GM12864 (cell line): Measurements from ENCODE around the gene ACOT2.
"Not testable (repeated sequence)": the region's sequence is repeated elsewhere in the genome, so short reads cannot be mapped to it uniquely, and the experiment has no call there.

ENCODE experiments used
- DNase-seq: peaks from one replicate; pipeline ENCODE4 v3.0.0-alpha.2; 2011; ENCODE audit warnings: low read depth
- H3K4me3 ChIP-seq: 2 replicates; pipeline ENCODE4 v1.5.1; 2011; ENCODE audit warnings: mild to moderate bottlenecking, low read depth, low read length, control low read depth
- CTCF ChIP-seq: IDR thresholded peaks from 2 replicates; pipeline ENCODE4 v1.5.1; 2011; ENCODE audit warnings: low read depth, mild to moderate bottlenecking, moderate library complexity, low read length, control low read depth, inconsistent platforms; ENCODE audit errors: missing control alignments

The ACOT2 gene

GRCh38 chr14:73542961-73543360 is 26.1 kb upstream of the ACOT2 start:
- not testable (repeated sequence) for H3K4me3 ChIP-seq, DNase-seq
- TF ChIP-seq CTCF = peak; percentile 9

DNA sequence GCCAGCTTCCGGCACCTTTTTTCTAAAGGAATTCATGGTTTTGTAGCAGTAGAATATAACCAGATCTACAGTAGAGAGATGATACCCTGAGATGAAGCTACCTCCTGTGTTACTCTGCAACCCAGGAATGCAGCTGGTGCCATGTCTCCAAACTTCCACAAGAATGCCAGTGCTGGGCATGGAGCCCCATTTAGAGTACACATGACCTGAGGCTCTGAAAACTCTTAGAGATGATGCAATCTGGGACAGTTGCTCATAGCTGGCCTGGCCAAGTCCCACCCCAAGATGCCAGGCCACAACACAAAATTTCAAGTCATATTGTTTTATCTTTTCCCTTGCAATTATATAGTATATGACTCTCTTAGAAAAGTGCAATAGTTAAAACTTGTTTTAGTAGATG is 23.7 kb upstream of the ACOT2 start:
- H3K4me3 ChIP-seq, DNase-seq: not testable (repeated sequence)

DNA sequence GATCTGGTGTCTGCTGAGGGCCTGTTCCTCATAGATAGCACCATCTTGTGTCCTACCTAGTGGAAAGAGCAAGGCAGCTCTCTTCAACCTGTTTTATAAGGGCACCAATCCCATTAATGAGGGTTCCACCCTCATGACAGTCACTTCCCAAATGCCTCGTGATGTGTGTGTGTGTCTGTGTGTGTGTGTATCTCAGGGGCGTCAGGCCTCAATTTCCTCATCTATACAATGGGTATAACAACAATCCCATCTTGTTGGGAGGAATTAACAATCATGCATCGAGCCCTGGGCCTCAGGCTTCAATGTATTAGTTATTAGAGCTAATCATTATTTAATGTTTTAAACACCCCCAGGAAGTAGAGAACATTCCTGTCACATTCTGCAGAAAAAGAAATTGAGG is 19.9 kb upstream of the ACOT2 start:
- DNase-seq, H3K4me3 ChIP-seq: not testable (repeated sequence)

- DNase-seq, H3K4me3 ChIP-seq: not testable (repeated sequence)
Measured at GRCh38 chr14:73549889-73550524, 19.0 kb upstream of the ACOT2 start.

GRCh38 chr14:73553845-73554244 is 15.2 kb upstream of the ACOT2 start:
- no peak for DNase-seq
- no peak for TF ChIP-seq CTCF
- H3K4me3 ChIP-seq = no peak overlapping the region

- H3K4me3 ChIP-seq, DNase-seq: not testable (repeated sequence)
Measured at GRCh38 chr14:73557201-73557600, 11.8 kb upstream of the ACOT2 start.

- H3K4me3 ChIP-seq, DNase-seq: not testable (repeated sequence)
Measured at GRCh38 chr14:73558238-73558637, 10.8 kb upstream of the ACOT2 start.

- not testable (repeated sequence) for H3K4me3 ChIP-seq, DNase-seq
Measured at GRCh38 chr14:73562256-73562655, 6.8 kb upstream of the ACOT2 start.

DNA sequence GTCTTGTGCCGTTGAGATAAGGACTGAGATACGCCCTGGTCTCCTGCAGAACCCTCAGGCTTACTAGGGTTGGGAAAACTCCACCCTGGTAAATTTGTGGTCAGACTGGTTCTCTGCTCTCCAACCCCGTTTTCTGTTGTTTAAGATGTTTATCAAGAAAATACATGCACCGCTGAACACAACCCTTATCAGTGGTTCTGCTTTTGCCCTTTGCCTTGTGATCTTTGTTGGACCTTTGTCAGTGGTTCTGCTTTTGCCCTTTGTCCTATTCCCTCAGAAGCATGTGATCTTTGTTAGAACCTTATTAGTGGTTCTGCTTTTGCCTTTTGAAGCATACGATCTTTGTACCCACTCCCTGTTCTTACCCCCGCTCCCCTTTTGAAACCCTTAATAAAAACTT is 6.3 kb upstream of the ACOT2 start:
- not testable (repeated sequence) for DNase-seq, H3K4me3 ChIP-seq

GRCh38 chr14:73566431-73566830 is 2.6 kb upstream of the ACOT2 start:
- H3K4me3 ChIP-seq, DNase-seq: not testable (repeated sequence)

DNA sequence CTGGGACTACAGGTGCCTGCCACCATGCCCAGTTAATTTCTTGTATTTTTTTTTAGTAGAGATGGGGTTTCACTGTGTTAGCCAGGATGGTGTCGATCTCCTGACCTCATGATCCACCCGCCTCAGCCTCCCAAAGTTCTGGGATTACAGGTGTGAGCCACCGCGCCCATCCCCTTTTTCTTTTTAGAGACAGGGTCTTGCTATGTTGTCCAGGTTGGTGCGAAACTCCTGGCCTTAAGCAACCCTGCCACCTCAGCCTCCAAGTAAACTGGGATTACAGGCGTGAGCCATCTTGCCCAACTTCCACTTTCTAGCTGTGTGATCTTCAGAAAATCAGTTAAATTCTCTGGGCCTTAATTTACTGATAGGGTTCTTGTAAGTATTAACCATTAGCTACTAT is 2.1 kb upstream of the ACOT2 start:
- not testable (repeated sequence) for DNase-seq, H3K4me3 ChIP-seq

GRCh38 chr14:73567358-73567757 is 1.7 kb upstream of the ACOT2 start:
- H3K4me3 ChIP-seq = no peak overlapping the region

More at GRCh38 chr14:73567358-73567757, 1.7 kb upstream of the ACOT2 start:
- no peak for DNase-seq
- no peak for TF ChIP-seq CTCF
